GM19372 (cell line): ENCODE results near the gene TRMT112.

ENCODE experiments used
- ATAC-seq: cut with Tn5 transposase; IDR thresholded peaks from one replicate; pipeline ENCODE4 v1.9.1; 2021; ENCODE audit warnings: mild to moderate bottlenecking, low read depth, moderate library complexity; ENCODE audit not compliant: unreplicated experiment

The TRMT112 gene

GRCh38 chr11:64352099-64352994 lies 35.0 kb upstream of the TRMT112 start:
- ATAC-seq, result no peak

- no peak for ATAC-seq
Observed at GRCh38 chr11:64351136-64351631, 33.8 kb upstream of the TRMT112 start.

- ATAC-seq, result no peak
Observed at GRCh38 chr11:64349404-64349803, 32.0 kb upstream of the TRMT112 start.

- ATAC-seq, result no peak
Observed at GRCh38 chr11:64349025-64349387, 31.6 kb upstream of the TRMT112 start.

- no peak for ATAC-seq
Observed at GRCh38 chr11:64348383-64349024, 31.1 kb upstream of the TRMT112 start.

GRCh38 chr11:64347193-64347867 lies 30.0 kb upstream of the TRMT112 start:
- ATAC-seq, result no peak

GRCh38 chr11:64344787-64345186 lies 27.4 kb upstream of the TRMT112 start:
- ATAC-seq, result no peak

- ATAC-seq, result no peak
Observed at GRCh38 chr11:64343767-64344559, 26.6 kb upstream of the TRMT112 start.

- ATAC-seq, result no peak
Observed at GRCh38 chr11:64342869-64343745, 25.7 kb upstream of the TRMT112 start.

GRCh38 chr11:64341851-64342791 lies 24.8 kb upstream of the TRMT112 start:
- ATAC-seq, result no peak

GRCh38 chr11:64341429-64341828 lies 24.1 kb upstream of the TRMT112 start:
- ATAC-seq, result no peak

GRCh38 chr11:64340671-64341335 lies 23.4 kb upstream of the TRMT112 start:
- ATAC-seq, result no peak

GRCh38 chr11:64339754-64340408 lies 22.5 kb upstream of the TRMT112 start, which contains the start of gene CCDC88B:
CCDC88B (plus strand) TSS chr11:64340204; CDS start chr11:64340267, 63 bp downstream.
- no peak for ATAC-seq

- ATAC-seq, result no peak
Observed at GRCh38 chr11:64339286-64339685, 21.9 kb upstream of the TRMT112 start.

GRCh38 chr11:64338716-64339115 lies 21.4 kb upstream of the TRMT112 start:
- ATAC-seq, result no peak

GRCh38 chr11:64337538-64338249 lies 20.3 kb upstream of the TRMT112 start:
- ATAC-seq, result no peak
